Duodenal mucosa (tissue), 2 donors: Measurements from ENCODE around the gene EIF3C.
"Not testable (repeated sequence)": the region's sequence is repeated elsewhere in the genome, so short reads cannot be mapped to it uniquely, and the experiment has no call there.

Source experiments
- H3K27ac ChIP-seq: one replicate; pipeline ENCODE4 v1.7.0; 2013; ENCODE audit warnings: low read depth, low read length
- H3K27me3 ChIP-seq, 2 donors: one replicate each; pipeline ENCODE4 v1.7.0; 2013; ENCODE audit warnings: low read length in 2 of 2, control low read depth in 1 of 2; ENCODE audit not compliant: insufficient read depth in 2 of 2, control insufficient read depth in 1 of 2
- H3K36me3 ChIP-seq, 2 donors: one replicate each; pipeline ENCODE4 v1.7.0; 2013; ENCODE audit warnings: low read length in 2 of 2, control low read depth in 1 of 2; ENCODE audit not compliant: insufficient read depth in 2 of 2, control insufficient read depth in 1 of 2
- H3K4me1 ChIP-seq, 2 donors: one replicate each; pipeline ENCODE4 v1.7.0; 2013; ENCODE audit warnings: low read length in 2 of 2, control low read depth in 1 of 2; ENCODE audit not compliant: insufficient read depth in 2 of 2, control insufficient read depth in 1 of 2
- H3K4me3 ChIP-seq, 2 donors: one replicate each; pipeline ENCODE4 v1.7.0; 2013; ENCODE audit warnings: low read length in 2 of 2, low read depth in 1 of 2
- H3K9ac ChIP-seq, 2 donors: one replicate each; pipeline ENCODE4 v1.7.0; 2013; ENCODE audit warnings: low read length in 2 of 2, low read depth in 1 of 2
- H3K9me3 ChIP-seq, 2 donors: one replicate each; pipeline ENCODE4 v1.7.0; 2013; ENCODE audit warnings: low read length in 2 of 2, control low read depth in 1 of 2; ENCODE audit not compliant: control insufficient read depth in 1 of 2

The EIF3C gene

GRCh38 chr16:28700349-28700748 is 10.9 kb upstream of the EIF3C start:
- H3K9ac ChIP-seq, H3K27ac ChIP-seq, H3K4me1 ChIP-seq, H3K4me3 ChIP-seq, H3K27me3 ChIP-seq, H3K36me3 ChIP-seq, H3K9me3 ChIP-seq: not testable (repeated sequence)

- H3K27me3 ChIP-seq, H3K9ac ChIP-seq, H3K36me3 ChIP-seq, H3K9me3 ChIP-seq, H3K4me1 ChIP-seq, H3K27ac ChIP-seq, H3K4me3 ChIP-seq: not testable (repeated sequence)
Observed at GRCh38 chr16:28701384-28701783, 9.9 kb upstream of the EIF3C start.

- H3K36me3 ChIP-seq, H3K4me1 ChIP-seq, H3K27me3 ChIP-seq, H3K9me3 ChIP-seq, H3K9ac ChIP-seq, H3K4me3 ChIP-seq, H3K27ac ChIP-seq: not testable (repeated sequence)
Observed at GRCh38 chr16:28704246-28704645, 7.0 kb upstream of the EIF3C start.

- not testable (repeated sequence) for H3K27ac ChIP-seq, H3K9me3 ChIP-seq, H3K27me3 ChIP-seq, H3K36me3 ChIP-seq, H3K4me3 ChIP-seq, H3K9ac ChIP-seq, H3K4me1 ChIP-seq
Observed at GRCh38 chr16:28722852-28723650, 11.8 kb downstream of the EIF3C start.

- H3K9ac ChIP-seq, H3K4me3 ChIP-seq, H3K27ac ChIP-seq, H3K27me3 ChIP-seq, H3K4me1 ChIP-seq, H3K9me3 ChIP-seq, H3K36me3 ChIP-seq: not testable (repeated sequence)
Observed at GRCh38 chr16:28731253-28731652, 20.0 kb downstream of the EIF3C start.

- not testable (repeated sequence) for H3K9me3 ChIP-seq, H3K9ac ChIP-seq, H3K36me3 ChIP-seq, H3K27me3 ChIP-seq, H3K4me3 ChIP-seq, H3K4me1 ChIP-seq, H3K27ac ChIP-seq
Observed at GRCh38 chr16:28732455-28733124, 21.3 kb downstream of the EIF3C start.

- not testable (repeated sequence) for H3K4me3 ChIP-seq, H3K27ac ChIP-seq, H3K9ac ChIP-seq, H3K27me3 ChIP-seq, H3K4me1 ChIP-seq, H3K36me3 ChIP-seq, H3K9me3 ChIP-seq
Observed at GRCh38 chr16:28739787-28740186, 28.5 kb downstream of the EIF3C start.

- not testable (repeated sequence) for H3K27ac ChIP-seq, H3K9ac ChIP-seq, H3K4me1 ChIP-seq, H3K27me3 ChIP-seq, H3K4me3 ChIP-seq, H3K9me3 ChIP-seq, H3K36me3 ChIP-seq
Observed at GRCh38 chr16:28740631-28741030, 29.4 kb downstream of the EIF3C start.

GRCh38 chr16:28741295-28741694 is 30.0 kb downstream of the EIF3C start:
- not testable (repeated sequence) for H3K27me3 ChIP-seq, H3K4me3 ChIP-seq, H3K4me1 ChIP-seq, H3K9me3 ChIP-seq, H3K9ac ChIP-seq, H3K36me3 ChIP-seq, H3K27ac ChIP-seq

GRCh38 chr16:28746618-28747350 is 35.5 kb downstream of the EIF3C start:
- H3K27ac ChIP-seq, H3K27me3 ChIP-seq, H3K9ac ChIP-seq, H3K36me3 ChIP-seq, H3K4me3 ChIP-seq, H3K9me3 ChIP-seq, H3K4me1 ChIP-seq: not testable (repeated sequence)
